ENCODE results near the gene EIF2S3B.

Gene EIF2S3B

DNA sequence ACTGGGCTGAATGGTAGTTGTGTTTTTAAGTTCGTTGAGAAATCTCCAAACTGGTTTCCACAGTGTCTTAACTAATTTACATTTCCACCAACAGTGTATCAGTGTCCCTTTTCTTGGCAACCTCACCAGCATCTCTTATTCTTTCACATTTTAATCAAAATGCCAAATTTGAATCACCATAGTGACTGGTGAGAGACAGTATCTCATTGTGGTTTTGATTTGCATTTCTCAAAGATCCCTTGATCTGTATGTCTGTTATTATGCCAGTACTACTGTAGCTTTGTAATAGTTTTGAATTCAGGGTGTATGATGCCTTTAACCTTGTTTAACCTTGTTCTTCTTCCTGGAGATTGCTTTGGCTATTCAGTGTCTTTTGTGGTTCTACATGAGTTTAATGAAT is 2.2 kb upstream of the EIF2S3B start:
- no peaks in the 10 kb centered on the region for H3K36me3 ChIP-seq (ENCODE audit: control insufficient read depth, insufficient read depth, low read length)
- H3K4me3 ChIP-seq (ENCODE audit: low read depth, low read length): no peak overlapping the region
- H3K9me3 ChIP-seq (ENCODE audit: control insufficient read depth, insufficient read depth, low read length): no peaks in the 10 kb centered on the region
- H3K27me3 ChIP-seq (ENCODE audit: control insufficient read depth, insufficient read depth, low read length): no peaks in the 10 kb centered on the region
- H3K27ac ChIP-seq (ENCODE audit: low read depth, low read length): no peak overlapping the region
- no peak overlapping the region for H3K9ac ChIP-seq (ENCODE audit: low read depth, low read length)
- H3K4me1 ChIP-seq (ENCODE audit: control insufficient read depth, insufficient read depth, low read length): no peaks in the 10 kb centered on the region

DNA sequence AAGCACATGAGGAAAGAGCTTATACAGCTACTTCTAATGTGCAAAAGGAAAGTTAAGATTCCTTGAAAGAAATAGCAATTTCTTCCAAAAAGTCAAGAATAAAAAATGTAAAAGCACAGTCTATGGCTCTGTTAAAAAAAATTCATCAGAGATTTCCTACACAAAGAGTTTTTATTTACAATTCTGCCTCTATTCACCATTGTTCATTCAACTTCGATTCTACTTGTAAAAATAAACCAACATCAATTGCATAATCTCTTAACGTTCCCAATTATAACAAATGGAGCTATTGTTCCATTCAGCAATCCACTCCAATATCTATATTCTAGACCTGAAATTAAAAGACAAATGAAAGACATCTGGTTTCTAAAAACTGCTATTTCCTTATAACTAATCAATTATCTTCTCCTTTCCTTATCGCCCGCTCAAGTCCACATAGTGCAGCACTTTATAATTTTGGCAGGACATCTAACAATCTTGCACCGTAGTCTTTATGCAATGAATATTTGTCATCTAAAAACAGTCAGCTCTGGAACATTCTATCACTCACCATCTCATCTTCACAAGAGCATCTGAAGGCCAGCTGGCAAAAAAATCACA is 6.2 kb downstream of the EIF2S3B start:
- no peaks in the 10 kb centered on the region for H3K36me3 ChIP-seq (ENCODE audit: control insufficient read depth, insufficient read depth, low read length)
- no peaks in the 10 kb centered on the region for H3K4me1 ChIP-seq (ENCODE audit: control insufficient read depth, insufficient read depth, low read length)
- H3K9ac ChIP-seq (ENCODE audit: low read depth, low read length): no peak overlapping the region
- no peaks in the 10 kb centered on the region for H3K27me3 ChIP-seq (ENCODE audit: control insufficient read depth, insufficient read depth, low read length)
- H3K9me3 ChIP-seq (ENCODE audit: control insufficient read depth, insufficient read depth, low read length): no peaks in the 10 kb centered on the region
- no peak overlapping the region for H3K4me3 ChIP-seq (ENCODE audit: low read depth, low read length)
- H3K27ac ChIP-seq (ENCODE audit: low read depth, low read length): no peak overlapping the region

- Histone ChIP-seq H3K4me1 (ENCODE audit: control insufficient read depth, insufficient read depth, low read length) (no peaks in the 10 kb centered on the region), H3K9ac (ENCODE audit: low read depth, low read length) (no peak overlapping the region), H3K27ac (ENCODE audit: low read depth, low read length) (no peak overlapping the region), H3K36me3 (ENCODE audit: control insufficient read depth, insufficient read depth, low read length) (no peaks in the 10 kb centered on the region), H3K9me3 (ENCODE audit: control insufficient read depth, insufficient read depth, low read length) (no peaks in the 10 kb centered on the region), H3K4me3 (ENCODE audit: low read depth, low read length) (no peak overlapping the region), H3K27me3 (ENCODE audit: control insufficient read depth, insufficient read depth, low read length) (no peaks in the 10 kb centered on the region)
Observed at GRCh38 chr12:10512798-10513197, 7.1 kb downstream of the EIF2S3B start.

GRCh38 chr12:10521555-10521954 is 15.9 kb downstream of the EIF2S3B start:
- H3K4me1 ChIP-seq (ENCODE audit: control insufficient read depth, insufficient read depth, low read length): no peaks in the 10 kb centered on the region
- H3K9me3 ChIP-seq (ENCODE audit: control insufficient read depth, insufficient read depth, low read length): no peaks in the 10 kb centered on the region
- no peak overlapping the region for H3K9ac ChIP-seq (ENCODE audit: low read depth, low read length)
- no peak overlapping the region for H3K27ac ChIP-seq (ENCODE audit: low read depth, low read length)
- no peaks in the 10 kb centered on the region for H3K36me3 ChIP-seq (ENCODE audit: control insufficient read depth, insufficient read depth, low read length)
- no peak overlapping the region for H3K4me3 ChIP-seq (ENCODE audit: low read depth, low read length)
- no peaks in the 10 kb centered on the region for H3K27me3 ChIP-seq (ENCODE audit: control insufficient read depth, insufficient read depth, low read length)

DNA sequence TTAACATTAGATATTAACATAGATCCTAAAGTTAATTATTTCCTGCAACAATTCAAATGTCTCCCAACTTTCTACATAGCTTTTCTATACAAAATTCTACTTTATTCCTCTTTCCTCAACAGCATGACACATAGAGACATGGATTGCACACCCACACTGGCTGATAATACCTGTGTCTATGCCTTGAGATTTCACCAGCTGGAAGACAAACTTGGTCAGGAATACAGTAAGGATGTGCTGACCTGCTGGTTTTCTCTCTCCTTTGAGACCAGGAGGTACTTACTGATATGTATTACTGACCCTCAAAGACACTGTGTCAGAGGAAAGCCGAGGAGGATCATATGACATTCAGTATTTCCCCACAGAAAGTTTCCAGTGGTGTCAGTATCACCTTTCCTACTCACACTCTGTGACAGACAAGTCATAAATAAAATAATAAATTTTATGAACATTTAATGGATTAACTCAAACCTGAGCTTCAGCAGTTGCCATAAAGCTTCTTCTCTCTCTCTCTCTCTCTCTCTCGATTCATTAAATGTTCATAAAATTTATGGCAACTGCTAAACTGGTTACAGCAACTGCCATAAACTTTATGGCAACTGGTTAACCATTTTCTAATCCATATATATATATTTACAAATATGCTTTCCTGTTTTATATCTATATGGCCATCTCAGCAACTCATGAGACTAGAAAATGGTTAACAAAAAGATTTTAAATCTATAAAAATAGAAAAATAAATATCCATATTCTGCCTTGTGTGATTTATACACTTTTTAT is 22.7 kb downstream of the EIF2S3B start:
- H3K27ac ChIP-seq (ENCODE audit: low read depth, low read length): no peak overlapping the region
- no peaks in the 10 kb centered on the region for H3K4me1 ChIP-seq (ENCODE audit: control insufficient read depth, insufficient read depth, low read length)
- no peaks in the 10 kb centered on the region for H3K27me3 ChIP-seq (ENCODE audit: control insufficient read depth, insufficient read depth, low read length)
- no peaks in the 10 kb centered on the region for H3K9me3 ChIP-seq (ENCODE audit: control insufficient read depth, insufficient read depth, low read length)
- H3K4me3 ChIP-seq (ENCODE audit: low read depth, low read length): no peak overlapping the region
- no peak overlapping the region for H3K9ac ChIP-seq (ENCODE audit: low read depth, low read length)
- no peaks in the 10 kb centered on the region for H3K36me3 ChIP-seq (ENCODE audit: control insufficient read depth, insufficient read depth, low read length)

DNA sequence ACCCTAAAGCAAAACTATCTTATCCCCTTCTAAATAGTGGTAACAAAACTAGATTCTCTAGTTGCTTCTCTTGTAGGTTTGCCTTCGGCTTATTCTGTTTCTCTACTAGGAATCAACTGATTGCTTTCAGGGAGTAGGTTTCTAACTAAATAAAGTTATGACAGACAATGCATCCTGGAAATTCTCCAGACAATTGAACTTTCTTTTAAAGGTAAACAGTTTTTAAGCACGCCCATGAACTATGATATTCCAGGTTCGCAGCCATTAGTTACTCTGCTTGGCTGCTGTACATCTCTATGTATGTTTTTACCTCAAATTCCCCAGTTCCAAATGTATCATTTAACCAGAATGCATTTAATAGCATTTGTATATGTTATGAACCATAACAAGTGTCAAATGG is 23.9 kb downstream of the EIF2S3B start:
- H3K27ac ChIP-seq (ENCODE audit: low read depth, low read length): no peak overlapping the region
- H3K4me3 ChIP-seq (ENCODE audit: low read depth, low read length): no peak overlapping the region
- H3K9ac ChIP-seq (ENCODE audit: low read depth, low read length): no peak overlapping the region
- H3K9me3 ChIP-seq (ENCODE audit: control insufficient read depth, insufficient read depth, low read length): no peaks in the 10 kb centered on the region
- no peaks in the 10 kb centered on the region for H3K36me3 ChIP-seq (ENCODE audit: control insufficient read depth, insufficient read depth, low read length)
- H3K4me1 ChIP-seq (ENCODE audit: control insufficient read depth, insufficient read depth, low read length): no peaks in the 10 kb centered on the region
- H3K27me3 ChIP-seq (ENCODE audit: control insufficient read depth, insufficient read depth, low read length): no peaks in the 10 kb centered on the region

- no peaks in the 10 kb centered on the region for H3K27me3 ChIP-seq (ENCODE audit: control insufficient read depth, insufficient read depth, low read length)
- no peak overlapping the region for H3K27ac ChIP-seq (ENCODE audit: low read depth, low read length)
- no peaks in the 10 kb centered on the region for H3K9me3 ChIP-seq (ENCODE audit: control insufficient read depth, insufficient read depth, low read length)
- H3K36me3 ChIP-seq (ENCODE audit: control insufficient read depth, insufficient read depth, low read length): no peaks in the 10 kb centered on the region
- H3K4me1 ChIP-seq (ENCODE audit: control insufficient read depth, insufficient read depth, low read length): no peaks in the 10 kb centered on the region
- H3K9ac ChIP-seq (ENCODE audit: low read depth, low read length): no peak overlapping the region
- H3K4me3 ChIP-seq (ENCODE audit: low read depth, low read length): no peak overlapping the region
Observed at GRCh38 chr12:10537721-10538120, 32.0 kb downstream of the EIF2S3B start.

DNA sequence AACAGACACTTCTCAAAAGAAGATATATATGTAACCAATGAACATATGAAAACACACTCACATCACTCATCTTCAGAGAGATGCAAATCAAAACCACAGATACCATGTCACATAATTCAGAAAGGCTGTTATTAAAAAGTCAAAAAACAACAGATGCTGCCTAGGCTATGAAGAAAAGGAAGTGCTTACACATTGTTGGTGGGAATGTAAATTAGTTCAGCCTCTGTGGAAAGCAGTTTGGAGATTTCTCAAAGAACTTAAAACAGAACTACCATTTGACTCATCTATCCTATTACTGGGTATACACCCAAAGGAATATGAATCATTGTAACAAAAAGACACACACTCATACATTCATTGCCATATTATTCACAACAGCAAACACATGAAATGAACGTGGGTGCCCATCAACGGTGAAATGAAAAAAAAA is 35.1 kb downstream of the EIF2S3B start:
- Histone ChIP-seq H3K36me3 (ENCODE audit: control insufficient read depth, insufficient read depth, low read length) (no peaks in the 10 kb centered on the region), H3K4me1 (ENCODE audit: control insufficient read depth, insufficient read depth, low read length) (no peaks in the 10 kb centered on the region), H3K9ac (ENCODE audit: low read depth, low read length) (no peak overlapping the region), H3K27ac (ENCODE audit: low read depth, low read length) (no peak overlapping the region), H3K4me3 (ENCODE audit: low read depth, low read length) (no peak overlapping the region), H3K9me3 (ENCODE audit: control insufficient read depth, insufficient read depth, low read length) (no peaks in the 10 kb centered on the region), H3K27me3 (ENCODE audit: control insufficient read depth, insufficient read depth, low read length) (no peaks in the 10 kb centered on the region)

DNA sequence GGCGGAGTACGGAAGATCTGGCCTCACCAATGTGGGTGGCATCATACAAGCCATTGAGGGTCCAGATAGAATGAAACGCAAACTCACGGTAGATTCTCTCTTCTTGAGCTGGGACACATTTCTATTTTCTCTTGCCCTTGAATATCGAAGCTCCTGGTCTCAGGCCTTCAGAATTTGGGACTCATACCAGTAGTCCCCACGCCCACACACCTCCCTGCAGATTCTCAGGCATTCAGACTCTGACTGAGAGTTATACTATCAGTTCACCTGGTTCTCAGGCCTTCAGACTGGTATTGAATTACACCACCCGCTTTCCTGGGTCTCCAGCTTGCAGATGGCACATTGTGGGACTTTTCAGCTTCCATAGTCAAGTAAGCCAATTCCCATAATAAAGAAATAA is 37.8 kb downstream of the EIF2S3B start:
- H3K36me3 ChIP-seq (ENCODE audit: control insufficient read depth, insufficient read depth, low read length): no peaks in the 10 kb centered on the region
- H3K27me3 ChIP-seq (ENCODE audit: control insufficient read depth, insufficient read depth, low read length): no peaks in the 10 kb centered on the region
- H3K9ac ChIP-seq (ENCODE audit: low read depth, low read length): no peak overlapping the region
- H3K27ac ChIP-seq (ENCODE audit: low read depth, low read length): no peak overlapping the region
- H3K4me3 ChIP-seq (ENCODE audit: low read depth, low read length): no peak overlapping the region
- no peaks in the 10 kb centered on the region for H3K9me3 ChIP-seq (ENCODE audit: control insufficient read depth, insufficient read depth, low read length)
- no peaks in the 10 kb centered on the region for H3K4me1 ChIP-seq (ENCODE audit: control insufficient read depth, insufficient read depth, low read length)

DNA sequence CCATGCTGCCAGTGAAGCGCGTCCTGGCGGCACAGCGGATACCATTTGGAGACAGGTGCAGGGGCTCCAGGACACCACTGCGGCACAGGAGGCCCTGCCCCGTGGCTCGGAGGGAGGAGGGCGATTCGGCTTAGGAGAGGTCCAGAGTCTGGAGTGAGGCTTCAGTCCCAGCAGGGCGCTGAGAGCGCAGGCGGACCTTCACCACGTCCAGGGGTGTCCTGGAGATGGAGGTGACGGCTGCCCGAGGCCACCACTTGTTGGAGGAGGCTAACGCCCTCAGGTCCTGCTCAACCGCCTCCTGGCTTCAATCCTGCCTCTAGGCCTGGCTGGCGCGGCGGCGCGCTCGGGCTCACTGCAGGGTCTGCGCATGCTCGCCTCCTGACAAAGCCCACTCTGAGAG is 45.7 kb downstream of the EIF2S3B start:
- Histone ChIP-seq H3K36me3 (ENCODE audit: control insufficient read depth, insufficient read depth, low read length) (no peaks in the 10 kb centered on the region), H3K4me1 (ENCODE audit: control insufficient read depth, insufficient read depth, low read length) (no peaks in the 10 kb centered on the region)

GRCh38 chr12:10553148-10553547 is 47.5 kb downstream of the EIF2S3B start:
- H3K27ac ChIP-seq (ENCODE audit: low read depth, low read length): no peak overlapping the region
- H3K9me3 ChIP-seq (ENCODE audit: control insufficient read depth, insufficient read depth, low read length): no peaks in the 10 kb centered on the region
- H3K4me1 ChIP-seq (ENCODE audit: control insufficient read depth, insufficient read depth, low read length): peaks cover 13% of the 10 kb centered on the region
- H3K4me3 ChIP-seq (ENCODE audit: low read depth, low read length): no peak overlapping the region
- no peaks in the 10 kb centered on the region for H3K36me3 ChIP-seq (ENCODE audit: control insufficient read depth, insufficient read depth, low read length)
- no peaks in the 10 kb centered on the region for H3K27me3 ChIP-seq (ENCODE audit: control insufficient read depth, insufficient read depth, low read length)
- H3K9ac ChIP-seq (ENCODE audit: low read depth, low read length): no peak overlapping the region

More for the DNA sequence above, 45.7 kb downstream of the EIF2S3B start:
- Histone ChIP-seq H3K9ac (ENCODE audit: low read depth, low read length) (no peak overlapping the region), H3K27me3 (ENCODE audit: control insufficient read depth, insufficient read depth, low read length) (no peaks in the 10 kb centered on the region), H3K9me3 (ENCODE audit: control insufficient read depth, insufficient read depth, low read length) (no peaks in the 10 kb centered on the region), H3K4me3 (ENCODE audit: low read depth, low read length) (no peak overlapping the region), H3K27ac (ENCODE audit: low read depth, low read length) (no peak overlapping the region)
